ENCODE data around the gene PRR13.
"Not testable (repeated sequence)": the region's sequence is repeated elsewhere in the genome, so short reads cannot be mapped to it uniquely, and the experiment has no call there.

PRR13 gene, protein sequence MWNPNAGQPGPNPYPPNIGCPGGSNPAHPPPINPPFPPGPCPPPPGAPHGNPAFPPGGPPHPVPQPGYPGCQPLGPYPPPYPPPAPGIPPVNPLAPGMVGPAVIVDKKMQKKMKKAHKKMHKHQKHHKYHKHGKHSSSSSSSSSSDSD

DNA sequence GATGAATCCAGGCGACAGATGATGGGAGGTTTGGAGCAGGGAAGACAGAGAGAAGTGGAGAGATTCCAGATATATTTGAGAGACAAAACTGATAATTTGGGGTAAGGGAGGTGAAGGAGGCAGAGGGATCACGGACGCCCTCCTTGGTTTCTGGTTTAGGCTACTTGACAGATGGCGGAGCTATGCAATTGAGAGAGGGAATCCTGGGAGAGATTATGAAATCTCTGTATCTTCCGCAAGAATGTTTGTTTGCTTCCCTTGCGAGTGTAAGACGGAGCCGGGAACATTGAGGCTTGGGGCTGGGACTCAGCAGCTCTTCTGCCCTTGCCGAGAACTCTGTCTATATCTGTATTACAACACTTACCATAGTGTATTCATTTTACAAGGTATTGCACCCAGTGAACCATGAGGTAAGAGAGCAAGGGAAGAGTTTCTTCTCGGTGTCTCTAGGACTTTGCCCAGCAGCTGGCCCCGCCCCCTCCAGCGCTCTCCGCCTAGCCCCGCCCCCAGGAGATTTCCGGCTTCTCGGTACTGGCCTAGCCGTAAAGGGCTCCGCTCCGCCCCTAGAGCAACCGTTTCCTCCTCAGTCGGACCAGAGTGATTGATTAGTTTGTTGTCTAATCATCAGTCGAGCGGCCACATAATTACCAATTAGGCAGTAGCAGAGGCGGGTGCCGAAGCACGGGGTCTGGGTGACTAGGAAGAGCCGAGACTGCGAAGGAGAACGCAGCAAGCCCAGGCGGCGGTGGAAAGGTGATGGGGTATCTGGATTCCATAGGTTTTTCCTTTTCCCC is at the start of gene PRR13:
Gene PRR13 (plus strand): TSS at position 695 of the 794 bp plus-strand sequence. CDS start 981 bp downstream, outside the sequence.
- peak; percentile 48 to 99 (median 95) for DNase-seq

GRCh38 chr12:53399896-53400295 is 41.6 kb upstream of the PRR13 start:
- no peak for DNase-seq

DNA sequence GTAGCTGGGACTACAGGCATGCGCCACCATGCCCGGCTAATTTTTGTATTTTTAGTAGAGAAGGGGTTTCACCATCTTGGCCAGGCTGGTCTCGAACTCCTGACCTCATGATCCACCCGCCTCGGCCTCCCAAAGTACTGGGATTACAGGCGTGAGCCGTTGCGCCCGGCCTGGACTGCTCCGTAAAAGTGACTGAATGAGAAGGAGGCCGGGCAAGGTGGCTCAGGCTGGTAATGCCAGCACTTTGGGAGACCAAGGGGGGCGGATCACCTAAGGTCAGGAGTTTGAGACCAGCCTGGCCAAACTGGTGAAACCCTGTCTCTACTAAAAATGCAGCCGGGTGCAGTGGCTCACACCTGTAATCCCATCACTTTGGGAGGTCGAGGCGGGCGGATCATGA is 39.2 kb upstream of the PRR13 start:
- DNase-seq, result not testable (repeated sequence)

DNA sequence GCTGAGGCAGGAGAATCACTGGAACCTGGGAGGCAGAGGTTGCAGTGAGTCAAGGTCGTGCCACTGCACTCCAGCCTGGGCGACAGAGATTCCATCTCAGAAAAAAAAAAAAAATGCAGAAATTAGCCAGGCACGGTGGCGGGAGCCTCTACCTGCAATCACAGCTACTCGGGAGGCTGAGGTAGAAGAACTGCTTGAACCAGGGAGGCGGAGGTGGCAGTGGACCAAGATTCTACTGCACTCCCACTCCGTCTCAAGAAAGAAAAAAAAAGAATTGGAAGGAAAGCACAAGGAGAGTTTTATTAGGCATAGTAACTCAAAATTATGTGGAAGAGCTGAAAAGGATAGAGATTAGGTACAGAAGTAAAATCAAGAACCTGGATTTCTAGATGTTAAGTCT is 38.7 kb upstream of the PRR13 start:
- DNase-seq, result no peak

GRCh38 chr12:53410951-53411350 is 30.6 kb upstream of the PRR13 start:
- DNase-seq, result no peak

DNA sequence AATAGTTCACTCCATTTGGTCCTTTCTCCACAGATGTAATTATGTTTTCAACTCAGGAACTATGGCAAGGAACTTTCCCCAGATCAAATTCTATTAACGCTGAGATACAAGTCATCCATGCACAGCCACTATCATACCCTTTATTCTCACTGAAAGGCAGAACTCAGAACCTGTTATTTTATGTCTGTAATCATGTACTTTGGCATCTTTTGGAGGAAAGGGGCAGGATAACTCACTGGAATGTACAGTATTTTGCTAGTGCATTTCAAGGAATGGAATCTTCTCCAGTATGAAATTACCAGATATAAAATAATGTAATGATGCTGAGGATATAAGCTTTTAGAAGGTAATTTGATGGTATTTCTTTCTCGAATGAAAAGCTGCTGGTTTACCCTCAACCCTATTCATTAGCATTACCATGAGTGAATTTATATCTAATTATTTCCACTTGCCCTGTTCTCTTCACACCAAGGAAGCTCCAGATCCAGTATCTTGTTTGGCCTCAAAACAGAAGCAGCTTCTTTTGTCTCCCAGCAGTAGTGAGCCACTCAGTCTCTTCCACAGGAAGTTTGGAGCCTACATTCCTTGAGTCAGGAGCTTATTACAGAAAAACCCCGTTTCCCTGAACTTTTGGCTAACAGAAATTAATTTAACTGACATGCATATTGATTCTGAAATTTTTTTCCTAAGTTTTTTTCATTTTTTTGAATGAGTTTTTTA is 27.9 kb upstream of the PRR13 start:
- DNase-seq, result no peak

- DNase-seq, result no peak
These were observed 26.6 kb upstream of the PRR13 start for GRCh38 chr12:53414756-53415417.

GRCh38 chr12:53415752-53416389 is 25.7 kb upstream of the PRR13 start:
- not testable (repeated sequence) for DNase-seq

- not testable (repeated sequence) for DNase-seq
These were observed 24.2 kb upstream of the PRR13 start for GRCh38 chr12:53417291-53417816.

GRCh38 chr12:53418221-53418620 is 23.3 kb upstream of the PRR13 start:
- DNase-seq, result no peak

- DNase-seq, result no peak
These were observed 21.8 kb upstream of the PRR13 start for GRCh38 chr12:53419756-53420155.

- not testable (repeated sequence) for DNase-seq
These were observed 19.3 kb upstream of the PRR13 start for GRCh38 chr12:53422247-53422646.

- no peak for DNase-seq
These were observed 17.9 kb upstream of the PRR13 start, which contains the start of gene AMHR2 for GRCh38 chr12:53423597-53423996. AMHR2 (plus strand) TSS chr12:53423855; CDS start chr12:53423935, 80 bp downstream.

DNA sequence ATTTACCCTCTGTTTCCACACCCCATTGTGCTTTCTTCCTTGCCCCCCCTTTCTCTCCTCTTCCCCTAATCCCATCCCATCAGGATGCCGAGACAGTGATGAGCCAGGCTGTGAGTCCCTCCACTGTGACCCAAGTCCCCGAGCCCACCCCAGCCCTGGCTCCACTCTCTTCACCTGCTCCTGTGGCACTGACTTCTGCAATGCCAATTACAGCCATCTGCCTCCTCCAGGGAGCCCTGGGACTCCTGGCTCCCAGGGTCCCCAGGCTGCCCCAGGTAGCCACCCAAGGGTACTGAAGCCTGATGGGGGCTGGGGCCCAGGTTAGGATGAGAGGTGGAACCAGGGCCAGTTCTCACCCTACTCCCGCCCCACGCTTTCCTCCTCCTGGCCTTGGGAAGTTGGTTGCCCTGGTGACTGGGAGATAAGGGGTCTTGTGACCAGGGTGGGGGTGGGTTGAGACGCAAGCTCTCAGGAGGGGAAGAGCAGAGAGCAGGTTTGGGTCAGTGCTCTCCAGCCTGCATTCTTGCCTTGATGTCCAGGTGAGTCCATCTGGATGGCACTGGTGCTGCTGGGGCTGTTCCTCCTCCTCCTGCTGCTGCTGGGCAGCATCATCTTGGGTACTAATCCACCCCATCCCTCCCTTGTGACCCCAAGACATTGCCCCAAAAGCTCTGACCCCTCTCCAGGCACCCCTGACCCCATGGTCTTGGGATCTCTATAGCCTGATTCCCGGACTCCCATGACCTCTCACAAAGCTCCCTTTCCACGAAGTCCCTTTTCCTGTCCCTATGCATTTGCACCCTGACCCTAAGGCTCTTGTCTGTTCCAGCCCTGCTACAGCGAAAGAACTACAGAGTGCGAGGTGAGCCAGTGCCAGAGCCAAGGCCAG is 16.7 kb upstream of the PRR13 start:
- no peak for DNase-seq

DNA sequence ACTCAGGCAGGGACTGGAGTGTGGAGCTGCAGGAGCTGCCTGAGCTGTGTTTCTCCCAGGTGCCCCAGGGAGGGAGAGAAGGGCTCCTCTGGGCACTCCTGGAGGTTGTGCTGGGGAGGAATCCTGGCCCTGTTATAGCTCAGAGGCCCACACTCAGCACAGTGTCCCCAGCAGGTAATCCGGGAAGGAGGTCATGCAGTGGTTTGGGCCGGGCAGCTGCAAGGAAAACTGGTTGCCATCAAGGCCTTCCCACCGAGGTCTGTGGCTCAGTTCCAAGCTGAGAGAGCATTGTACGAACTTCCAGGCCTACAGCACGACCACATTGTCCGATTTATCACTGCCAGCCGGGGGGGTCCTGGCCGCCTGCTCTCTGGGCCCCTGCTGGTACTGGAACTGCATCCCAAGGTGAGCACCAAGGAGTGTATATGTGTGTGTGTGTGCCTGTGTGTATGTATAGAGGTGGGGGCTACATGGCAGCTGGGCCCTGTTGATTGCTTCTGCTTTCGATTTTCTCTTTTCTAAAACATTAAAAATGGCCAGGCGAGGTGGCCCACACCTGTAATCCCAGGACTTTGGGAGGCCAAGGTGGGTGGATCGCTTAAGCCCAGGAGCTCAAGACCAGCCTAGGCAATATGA is 15.9 kb upstream of the PRR13 start:
- no peak for DNase-seq

DNA sequence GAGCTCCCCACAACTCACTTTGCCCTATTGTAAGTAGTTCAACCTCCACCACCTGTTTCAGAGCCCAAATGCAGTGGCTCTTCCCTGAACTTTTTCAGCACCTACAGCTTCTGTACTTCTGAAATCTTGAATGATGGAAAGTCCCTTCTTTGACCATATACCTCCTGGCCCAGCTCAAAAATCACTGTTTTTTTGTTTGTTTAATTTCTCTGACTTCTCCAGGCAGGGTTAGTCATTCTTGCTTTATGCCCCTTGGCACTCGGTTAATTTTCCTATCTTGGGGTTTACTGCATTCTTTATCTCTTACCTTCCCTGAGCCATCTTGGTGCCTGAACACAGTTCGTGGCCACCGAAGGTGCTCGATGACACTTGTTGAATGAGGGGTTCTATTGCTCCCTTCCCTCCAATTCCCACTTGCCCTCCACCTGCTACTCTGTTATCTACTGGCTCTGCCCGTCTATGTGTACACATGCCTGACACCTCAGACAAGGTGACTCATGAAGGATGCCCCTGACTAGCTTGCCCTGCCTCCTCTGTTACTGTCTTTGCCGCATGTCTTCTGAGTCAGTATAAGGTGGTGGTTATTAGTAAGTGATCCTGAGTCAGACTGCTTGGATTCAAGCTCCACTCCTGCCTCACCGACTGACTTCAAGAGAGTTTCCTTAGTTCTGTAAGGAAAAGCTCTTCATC is 13.5 kb upstream of the PRR13 start:
- peak in 1 of 51 donors; percentile 5 for DNase-seq

- no peak for DNase-seq
These were observed 12.8 kb upstream of the PRR13 start for GRCh38 chr12:53428741-53429140.

DNA sequence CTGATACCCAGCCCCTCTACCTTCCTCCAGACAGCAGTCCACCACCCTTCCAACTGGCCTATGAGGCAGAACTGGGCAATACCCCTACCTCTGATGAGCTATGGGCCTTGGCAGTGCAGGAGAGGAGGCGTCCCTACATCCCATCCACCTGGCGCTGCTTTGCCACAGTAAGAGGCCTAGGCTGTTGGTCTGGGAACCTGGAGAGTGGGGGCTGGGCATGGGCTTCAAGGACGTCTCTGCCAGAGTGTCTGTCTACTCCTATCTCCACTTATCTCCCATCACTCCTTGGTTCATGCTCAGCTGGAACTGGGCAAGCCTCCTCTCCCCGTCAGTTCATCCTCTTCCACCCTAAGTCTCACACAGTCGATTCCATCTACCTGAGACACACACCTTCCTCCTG is 11.4 kb upstream of the PRR13 start:
- no peak for DNase-seq

DNA sequence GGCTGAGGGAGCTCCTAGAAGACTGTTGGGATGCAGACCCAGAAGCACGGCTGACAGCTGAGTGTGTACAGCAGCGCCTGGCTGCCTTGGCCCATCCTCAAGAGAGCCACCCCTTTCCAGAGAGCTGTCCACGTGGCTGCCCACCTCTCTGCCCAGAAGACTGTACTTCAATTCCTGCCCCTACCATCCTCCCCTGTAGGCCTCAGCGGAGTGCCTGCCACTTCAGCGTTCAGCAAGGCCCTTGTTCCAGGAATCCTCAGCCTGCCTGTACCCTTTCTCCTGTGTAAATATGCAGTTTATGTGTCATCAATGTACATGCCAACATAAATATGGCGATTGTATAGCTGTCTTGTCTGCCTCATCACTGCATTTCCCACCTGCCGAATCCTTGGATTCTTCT is 10.3 kb upstream of the PRR13 start:
- DNase-seq, result no peak

Measured in hypothalamus (tissue), 51 donors.